CD4-positive, alpha-beta memory T cell (primary cell): ENCODE data around the gene NBEA. TPM values are rescaled to one million over a fixed set of nuclear protein-coding genes. Genes with fewer than 3 reads are reported as not detected.
A peak's percentile ranks its signal among the peaks of the same experiment; 100 is the strongest.

ENCODE experiments used
- CTCF ChIA-PET: fragments of 350-600 bp; sonication (Branson Sonifier 250); formaldehyde crosslinking; loops from one replicate; lab custom pipeline; 2021; ENCODE audit warnings: inconsistent platforms; ENCODE audit not compliant: partially characterized antibody; lab: Charles Lee
- POLR2A ChIA-PET: fragments of 350-600 bp; sonication (Branson Sonifier 250); formaldehyde crosslinking; loops from one replicate; lab custom pipeline; 2021; ENCODE audit not compliant: partially characterized antibody; lab: Charles Lee
- DNase-seq, 5 donors: peaks; one replicate each; pipeline versions ENCODE4 v3.0.0 to v3.0.0-alpha.2; 2020 to 2022; ENCODE audit warnings: mixed read lengths in 1 of 5
- H3K27ac ChIP-seq: one replicate; pipeline ENCODE4 v1.7.0; 2013; ENCODE audit warnings: low read depth, low read length
- H3K27me3 ChIP-seq: 2 replicates; pipeline ENCODE4 v1.7.0; 2013; ENCODE audit warnings: mild to moderate bottlenecking, low read length, moderate library complexity; ENCODE audit not compliant: insufficient read depth
- H3K36me3 ChIP-seq: 2 replicates; pipeline ENCODE4 v1.7.0; 2013; ENCODE audit warnings: mild to moderate bottlenecking, low read length, moderate library complexity; ENCODE audit not compliant: insufficient read depth
- H3K4me1 ChIP-seq: 2 replicates; pipeline ENCODE4 v1.7.0; 2013; ENCODE audit warnings: mild to moderate bottlenecking, low read length, moderate library complexity; ENCODE audit not compliant: insufficient read depth
- H3K4me3 ChIP-seq, 2 donors: one replicate each; pipeline ENCODE4 v1.7.0; 2013; ENCODE audit warnings: low read length in 2 of 2, mild to moderate bottlenecking in 1 of 2
- H3K9me3 ChIP-seq, 2 donors: one replicate each; pipeline ENCODE4 v1.7.0; 2013; ENCODE audit warnings: low read length in 2 of 2, control low read depth in 1 of 2; ENCODE audit not compliant: control insufficient read depth in 1 of 2
- H3K27ac Mint-ChIP-seq, 7 donors: one replicate each; pipeline ENCODE4 v1.8.0; 2020 to 2021; ENCODE audit warnings: mixed read lengths in 7 of 7, mild to moderate bottlenecking in 6 of 7, inconsistent platforms in 3 of 7, moderate library complexity in 3 of 7
- H3K27me3 Mint-ChIP-seq, 2 donors: one replicate each; pipeline ENCODE4 v1.8.0; 2020 to 2021; ENCODE audit warnings: mixed read lengths in 2 of 2
- H3K36me3 Mint-ChIP-seq, 2 donors: one replicate each; pipeline ENCODE4 v1.8.0; 2020 to 2021; ENCODE audit warnings: mixed read lengths in 2 of 2, inconsistent platforms in 1 of 2, mild to moderate bottlenecking in 1 of 2
- H3K4me1 Mint-ChIP-seq, 4 donors: one replicate each; pipeline ENCODE4 v1.8.0; 2020 to 2021; ENCODE audit warnings: mixed read lengths in 4 of 4, mild to moderate bottlenecking in 1 of 4
- H3K4me3 Mint-ChIP-seq, 8 donors: one replicate each; pipeline ENCODE4 v1.8.0; 2020 to 2021; ENCODE audit warnings: mixed read lengths in 8 of 8, mild to moderate bottlenecking in 7 of 8, moderate library complexity in 6 of 8, inconsistent platforms in 3 of 8
- H3K9me3 Mint-ChIP-seq, 8 donors: one replicate each; pipeline ENCODE4 v1.8.0; 2020 to 2021; ENCODE audit warnings: mixed read lengths in 8 of 8, mild to moderate bottlenecking in 5 of 8, inconsistent platforms in 3 of 8, moderate library complexity in 1 of 8
- intact Hi-C: fragments of 100-400 bp; cut with micrococcal nuclease; formaldehyde crosslinking; loops from one replicate; pipeline ENCODE4 v1.15.1; 2023
- polyA plus RNA-seq, 2 donors: library from polyadenylated mRNA; unstranded; fragments of 300-500 nt; fragmentation: Illumina TruSeq; gene quantifications; one replicate each; pipeline ENCODE4 v1.2.3, GENCODE V29; 2021
- total RNA-seq, 2 experiments: library from RNA; stranded (reverse); gene quantifications; one replicate each; pipeline ENCODE4 v1.2.3, GENCODE V29; 2021

NBEA gene
- total and polyA plus RNA-seq, 4 experiments from 2014 or later = 0.48 to 1.8 (median 1.1) TPM

- Histone ChIP-seq H3K9me3 (no peaks in the 10 kb centered on the region), H3K4me1 (peaks cover 10% of the 10 kb centered on the region), H3K36me3 (no peaks in the 10 kb centered on the region), H3K27ac (no peak overlapping the region), H3K4me3 (no peak overlapping the region), H3K27me3 (peaks cover 45% of the 10 kb centered on the region)
- ChIA-PET POLR2A (no interaction called here), CTCF (no interaction called here)
- no peak overlapping the region for H3K27ac Mint-ChIP-seq
- no peaks in the 10 kb centered on the region for H3K36me3 Mint-ChIP-seq
- intact Hi-C loops = no loop called here
- H3K4me3 Mint-ChIP-seq = no peak overlapping the region
- H3K4me1 Mint-ChIP-seq = peaks cover 10 to 28% (median 23%) of the 10 kb centered on the region in 4 donors
- H3K27me3 Mint-ChIP-seq = peaks cover 42 to 60% of the 10 kb centered on the region in 2 donors
- DNase-seq = no peak
- peaks cover 2 to 57% (median 37%) of the 10 kb centered on the region in 8 donors for H3K9me3 Mint-ChIP-seq
These were observed 531.7 kb downstream of the NBEA start for GRCh38 chr13:35473802-35474201.

GRCh38 chr13:35474496-35475211, 532.6 kb downstream of the NBEA start:
- intact Hi-C loops = no loop called here
- Mint-ChIP-seq H3K27ac (no peak overlapping the region), H3K4me3 (peak overlapping the region in 5 of 8 donors; percentile 3 to 84 (median 72)), H3K36me3 (no peaks in the 10 kb centered on the region), H3K9me3 (peaks cover 2 to 57% (median 37%) of the 10 kb centered on the region in 8 donors), H3K4me1 (peaks cover 10 to 28% (median 23%) of the 10 kb centered on the region in 4 donors), H3K27me3 (peaks cover 42 to 63% of the 10 kb centered on the region in 2 donors)
- no peaks in the 10 kb centered on the region for H3K9me3 ChIP-seq
- H3K36me3 ChIP-seq = no peaks in the 10 kb centered on the region
- no peak overlapping the region for H3K4me3 ChIP-seq
- peaks cover 49% of the 10 kb centered on the region for H3K27me3 ChIP-seq
- ChIA-PET POLR2A (no interaction called here), CTCF (no interaction called here)
- peaks cover 10% of the 10 kb centered on the region for H3K4me1 ChIP-seq
- no peak for DNase-seq
- no peak overlapping the region for H3K27ac ChIP-seq

- POLR2A ChIA-PET = no interaction called here
- Mint-ChIP-seq H3K4me3 (peak overlapping the region; percentile 23 to 84 (median 72)), H3K27me3 (peaks cover 37 to 58% of the 10 kb centered on the region in 2 donors), H3K4me1 (peaks cover 10 to 28% (median 23%) of the 10 kb centered on the region in 4 donors), H3K36me3 (no peaks in the 10 kb centered on the region), H3K27ac (no peak overlapping the region), H3K9me3 (peaks cover 2 to 50% (median 35%) of the 10 kb centered on the region in 8 donors)
- CTCF ChIA-PET = no interaction called here
- no peaks in the 10 kb centered on the region for H3K9me3 ChIP-seq
- no peaks in the 10 kb centered on the region for H3K36me3 ChIP-seq
- peaks cover 43% of the 10 kb centered on the region for H3K27me3 ChIP-seq
- H3K4me3 ChIP-seq = peak overlapping the region in 1 of 2 donors; percentile 14
- peaks cover 10% of the 10 kb centered on the region for H3K4me1 ChIP-seq
- H3K27ac ChIP-seq = no peak overlapping the region
- intact Hi-C loops = no loop called here
- no peak for DNase-seq
These were observed 533.3 kb downstream of the NBEA start for GRCh38 chr13:35475212-35475959.

- Mint-ChIP-seq H3K4me1 (peaks cover 8 to 28% (median 21%) of the 10 kb centered on the region in 4 donors), H3K4me3 (peak within 1 kb of the TSS; percentile 37 to 84 (median 72)), H3K36me3 (no peaks in the 10 kb centered on the region), H3K9me3 (peaks cover 2 to 47% (median 32%) of the 10 kb centered on the region in 8 donors), H3K27me3 (peaks cover 34 to 58% of the 10 kb centered on the region in 2 donors), H3K27ac (no peak within 1 kb of the TSS)
- ChIA-PET CTCF (no interaction called here), POLR2A (no interaction called here)
- H3K9me3 ChIP-seq = no peaks in the 10 kb centered on the region
- intact Hi-C loops = no loop called here
- H3K27ac ChIP-seq = no peak within 1 kb of the TSS
- H3K4me1 ChIP-seq = peaks cover 10% of the 10 kb centered on the region
- DNase-seq = no peak
- no peaks in the 10 kb centered on the region for H3K36me3 ChIP-seq
- H3K4me3 ChIP-seq = peak within 1 kb of the TSS in 1 of 2 donors; percentile 14
- H3K27me3 ChIP-seq = peaks cover 38% of the 10 kb centered on the region
These were observed 534.2 kb downstream of the NBEA start, which contains the start of gene MAB21L1 for GRCh38 chr13:35475960-35476943. Gene MAB21L1, minus strand, starts transcription at chr13:35476689. Its CDS starts 551 bp downstream, at chr13:35476138.

- peaks cover 30 to 49% of the 10 kb centered on the region in 2 donors for H3K27me3 Mint-ChIP-seq
- no peaks in the 10 kb centered on the region for H3K36me3 Mint-ChIP-seq
- H3K4me3 ChIP-seq = no peak overlapping the region
- CTCF ChIA-PET = no interaction called here
- H3K9me3 Mint-ChIP-seq = peaks cover 0 to 41% (median 24%) of the 10 kb centered on the region in 8 donors
- H3K4me1 ChIP-seq = peaks cover 4% of the 10 kb centered on the region
- peaks cover 30% of the 10 kb centered on the region for H3K27me3 ChIP-seq
- no peak for DNase-seq
- no peaks in the 10 kb centered on the region for H3K9me3 ChIP-seq
- no peak overlapping the region for H3K27ac Mint-ChIP-seq
- H3K27ac ChIP-seq = no peak overlapping the region
- POLR2A ChIA-PET = no interaction called here
- H3K4me1 Mint-ChIP-seq = peaks cover 8 to 28% (median 19%) of the 10 kb centered on the region in 4 donors
- H3K36me3 ChIP-seq = no peaks in the 10 kb centered on the region
- H3K4me3 Mint-ChIP-seq = peak overlapping the region in 1 of 8 donors; percentile 37
- intact Hi-C loops = no loop called here
These were observed 535.4 kb downstream of the NBEA start for GRCh38 chr13:35477386-35477946.

GRCh38 chr13:35478271-35479037, 536.4 kb downstream of the NBEA start:
- no peak for DNase-seq
- peaks cover 4% of the 10 kb centered on the region for H3K4me1 ChIP-seq
- no peak overlapping the region for H3K4me3 ChIP-seq
- Mint-ChIP-seq H3K27ac (peak overlapping the region in 1 of 7 donors; percentile 22), H3K4me1 (peaks cover 8 to 28% (median 19%) of the 10 kb centered on the region in 4 donors), H3K9me3 (peaks cover 0 to 38% (median 23%) of the 10 kb centered on the region in 8 donors), H3K36me3 (no peaks in the 10 kb centered on the region), H3K27me3 (peaks cover 28 to 47% of the 10 kb centered on the region in 2 donors), H3K4me3 (peak overlapping the region in 2 of 8 donors; percentile 25 to 26)
- H3K27ac ChIP-seq = no peak overlapping the region
- POLR2A ChIA-PET = no interaction called here
- H3K9me3 ChIP-seq = no peaks in the 10 kb centered on the region
- CTCF ChIA-PET = no interaction called here
- peaks cover 30% of the 10 kb centered on the region for H3K27me3 ChIP-seq
- intact Hi-C loops = no loop called here
- H3K36me3 ChIP-seq = no peaks in the 10 kb centered on the region
